ENCODE measurements around the gene REV3L.
"Not testable (repeated sequence)": the region's sequence is repeated elsewhere in the genome, so short reads cannot be mapped to it uniquely, and the experiment has no call there.

Gene REV3L

GRCh38 chr6:111291336-111292259 is 191.4 kb downstream of the REV3L start:
- H3K4me1 Mint-ChIP-seq: peaks cover 39% of the 10 kb centered on the region

GRCh38 chr6:111290689-111291335 is 192.2 kb downstream of the REV3L start:
- not testable (repeated sequence) for H3K27me3 Mint-ChIP-seq (ENCODE audit: low read depth, poor library complexity); DNase-seq; H3K9me3 Mint-ChIP-seq; H3K4me3 Mint-ChIP-seq
- H3K4me1 Mint-ChIP-seq: peaks cover 40% of the 10 kb centered on the region
- H3K27ac Mint-ChIP-seq: peak overlapping the region; percentile 90
- H3K36me3 Mint-ChIP-seq (ENCODE audit: low read depth): peaks cover 58% of the 10 kb centered on the region

More at GRCh38 chr6:111291336-111292259, 191.4 kb downstream of the REV3L start:
- Mint-ChIP-seq H3K27ac (peak overlapping the region; percentile 60), H3K9me3 (peaks cover 4% of the 10 kb centered on the region), H3K4me3 (no peak overlapping the region), H3K36me3 (ENCODE audit: low read depth) (peaks cover 57% of the 10 kb centered on the region), H3K27me3 (ENCODE audit: low read depth, poor library complexity) (no peaks in the 10 kb centered on the region)
- DNase-seq: no peak
- TF ChIP-seq, protein P1, sequence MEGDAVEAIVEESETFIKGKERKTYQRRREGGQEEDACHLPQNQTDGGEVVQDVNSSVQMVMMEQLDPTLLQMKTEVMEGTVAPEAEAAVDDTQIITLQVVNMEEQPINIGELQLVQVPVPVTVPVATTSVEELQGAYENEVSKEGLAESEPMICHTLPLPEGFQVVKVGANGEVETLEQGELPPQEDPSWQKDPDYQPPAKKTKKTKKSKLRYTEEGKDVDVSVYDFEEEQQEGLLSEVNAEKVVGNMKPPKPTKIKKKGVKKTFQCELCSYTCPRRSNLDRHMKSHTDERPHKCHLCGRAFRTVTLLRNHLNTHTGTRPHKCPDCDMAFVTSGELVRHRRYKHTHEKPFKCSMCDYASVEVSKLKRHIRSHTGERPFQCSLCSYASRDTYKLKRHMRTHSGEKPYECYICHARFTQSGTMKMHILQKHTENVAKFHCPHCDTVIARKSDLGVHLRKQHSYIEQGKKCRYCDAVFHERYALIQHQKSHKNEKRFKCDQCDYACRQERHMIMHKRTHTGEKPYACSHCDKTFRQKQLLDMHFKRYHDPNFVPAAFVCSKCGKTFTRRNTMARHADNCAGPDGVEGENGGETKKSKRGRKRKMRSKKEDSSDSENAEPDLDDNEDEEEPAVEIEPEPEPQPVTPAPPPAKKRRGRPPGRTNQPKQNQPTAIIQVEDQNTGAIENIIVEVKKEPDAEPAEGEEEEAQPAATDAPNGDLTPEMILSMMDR (IDR thresholded peaks at IDR 0.05): no peak

GRCh38 chr6:111284356-111284755 is 198.7 kb downstream of the REV3L start:
- Mint-ChIP-seq H3K9me3 (peaks cover 38% of the 10 kb centered on the region), H3K36me3 (ENCODE audit: low read depth) (peaks cover 85% of the 10 kb centered on the region), H3K4me1 (peaks cover 22% of the 10 kb centered on the region)
- not testable (repeated sequence) for DNase-seq; H3K4me3 Mint-ChIP-seq; H3K27ac Mint-ChIP-seq; H3K27me3 Mint-ChIP-seq (ENCODE audit: low read depth, poor library complexity)

DNA sequence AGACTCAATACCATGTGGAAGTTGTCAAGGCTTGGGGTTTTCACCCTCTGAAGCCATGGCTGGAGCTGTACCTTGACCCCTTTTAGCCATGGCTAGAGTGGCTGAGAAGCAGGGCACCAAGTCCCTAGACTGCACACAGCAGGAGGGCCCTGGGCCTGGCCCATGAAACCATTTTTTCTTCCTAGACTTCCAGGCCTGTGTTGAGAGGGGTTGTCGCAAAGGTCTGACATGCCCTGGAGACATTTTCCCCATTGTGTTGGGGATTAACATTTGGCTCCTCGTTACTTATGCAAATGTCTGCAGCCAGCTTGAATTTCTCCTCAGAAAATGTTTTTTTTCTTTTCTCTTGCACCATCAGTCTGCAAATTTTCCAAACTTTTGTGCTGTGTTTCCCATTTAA is 199.3 kb downstream of the REV3L start:
- no peak for DNase-seq
- Mint-ChIP-seq H3K9me3 (peaks cover 36% of the 10 kb centered on the region), H3K27me3 (ENCODE audit: low read depth, poor library complexity) (no peaks in the 10 kb centered on the region), H3K27ac (no peak overlapping the region), H3K4me1 (peaks cover 20% of the 10 kb centered on the region), H3K36me3 (ENCODE audit: low read depth) (peaks cover 85% of the 10 kb centered on the region), H3K4me3 (no peak overlapping the region)
- TF ChIP-seq, protein P1 (IDR thresholded peaks at IDR 0.05): no peak

- DNase-seq: no peak
- peaks cover 91% of the 10 kb centered on the region for H3K36me3 Mint-ChIP-seq (ENCODE audit: low read depth)
- H3K27ac Mint-ChIP-seq: no peak overlapping the region
- TF ChIP-seq, protein P1 (IDR thresholded peaks at IDR 0.05): no peak
- H3K9me3 Mint-ChIP-seq: peaks cover 47% of the 10 kb centered on the region
- H3K4me3 Mint-ChIP-seq: no peak overlapping the region
- no peaks in the 10 kb centered on the region for H3K27me3 Mint-ChIP-seq (ENCODE audit: low read depth, poor library complexity)
- H3K4me1 Mint-ChIP-seq: peaks cover 16% of the 10 kb centered on the region
These were observed 200.5 kb downstream of the REV3L start for GRCh38 chr6:111282515-111282914.

GRCh38 chr6:111280445-111280955 is 202.5 kb downstream of the REV3L start:
- no peak overlapping the region for H3K4me3 Mint-ChIP-seq
- H3K27ac Mint-ChIP-seq: no peak overlapping the region
- H3K36me3 Mint-ChIP-seq (ENCODE audit: low read depth): peaks cover 97% of the 10 kb centered on the region

More at GRCh38 chr6:111280445-111280955, 202.5 kb downstream of the REV3L start:
- Mint-ChIP-seq H3K27me3 (ENCODE audit: low read depth, poor library complexity) (no peaks in the 10 kb centered on the region), H3K9me3 (peaks cover 66% of the 10 kb centered on the region), H3K4me1 (peaks cover 10% of the 10 kb centered on the region)
- DNase-seq: no peak
- TF ChIP-seq, protein P1 (IDR thresholded peaks at IDR 0.05): no peak

Measured in nephron progenitor cell (in vitro differentiated cells).